ENCODE measurements around the gene RBFOX2. TPM values are rescaled to one million over a fixed set of nuclear protein-coding genes. Genes with fewer than 3 reads are reported as not detected.

The RBFOX2 gene
- polyA plus RNA-seq, 2 of the 4 experiments (the other 2 are of a cell fraction): 30.3 to 77.7 TPM

GRCh38 chr22:35910926-35911325 is 117.7 kb downstream of the RBFOX2 start:
- ChIA-PET POLR2A (no interaction called here), CTCF (interaction anchor here (0.8 to 2.0 kb wide), 3 partner anchors 11 to 156 kb away, joined by 4 to 9 read pairs (median 5); no protein-coding TSS in a partner anchor)
- TF ChIP-seq POLR2AphosphoS2 (conservative IDR thresholded peaks at IDR 0.05; ENCODE audit: low read length) (no peak), REST (IDR thresholded peaks at IDR 0.05) (no peak), CHD4 (IDR thresholded peaks at IDR 0.05; ENCODE audit: borderline replicate concordance) (no peak), RFX5 (IDR thresholded peaks at IDR 0.05) (no peak), ATOH8 (CRISPR knock-in tag; IDR thresholded peaks at IDR 0.05; ENCODE audit: low read depth) (no peak), FOXS1 (CRISPR knock-in tag; IDR thresholded peaks at IDR 0.05) (no peak)
- H3K4me1 ChIP-seq: peaks cover 35% of the 10 kb centered on the region
- no peak overlapping the region for H3K4me2 ChIP-seq
- FAIRE-seq: no peak
- no peak for DNase-seq (ENCODE audit: low read depth in 1 of 2, low spot score in 1 of 2)
- 47% methylated on average over 2 of the region's 2 CpGs for WGBS (ENCODE audit: missing lambda C conversion rate)
- no peak overlapping the region for H3K27ac ChIP-seq
- no peaks in the 10 kb centered on the region for H3K9me3 ChIP-seq
- no peak for ATAC-seq
- H3K4me3 ChIP-seq: no peak overlapping the region

- FAIRE-seq (no peak), ATAC-seq (no peak), DNase-seq (ENCODE audit: low read depth in 1 of 2, low spot score in 1 of 2) (no peak)
- no peak overlapping the region for H3K4me3 ChIP-seq
- peaks cover 28% of the 10 kb centered on the region for H3K4me1 ChIP-seq
- ChIA-PET CTCF (no interaction called here), POLR2A (no interaction called here)
- no peak for TF ChIP-seq USF2 (IDR thresholded peaks at IDR 0.05)
- no peak for TF ChIP-seq EHMT2 (IDR thresholded peaks at IDR 0.05; ENCODE audit: low read depth)
- TF ChIP-seq SREBF2 (IDR thresholded peaks at IDR 0.05): no peak
- no peak for TF ChIP-seq NPAS2 (CRISPR knock-in tag; IDR thresholded peaks at IDR 0.05; ENCODE audit: borderline replicate concordance)
- TF ChIP-seq ZSCAN20 (CRISPR knock-in tag; IDR thresholded peaks at IDR 0.05): no peak
- no peak for TF ChIP-seq CBX2 (IDR thresholded peaks at IDR 0.05; ENCODE audit: borderline replicate concordance, low read depth)
- no peak for TF ChIP-seq TFCP2L1 (CRISPR knock-in tag; IDR thresholded peaks at IDR 0.05)
- no peak for TF ChIP-seq ESRRA (IDR thresholded peaks at IDR 0.05; ENCODE audit: borderline replicate concordance, low read length)
- WGBS (ENCODE audit: missing lambda C conversion rate): 83% methylated on average over 4 of the region's 4 CpGs
- no peaks in the 10 kb centered on the region for H3K9me3 ChIP-seq
- no peak overlapping the region for H3K27ac ChIP-seq
- H3K4me2 ChIP-seq: no peak overlapping the region
Measured at GRCh38 chr22:35910003-35910769, 118.4 kb downstream of the RBFOX2 start.

- ATAC-seq (no peak), FAIRE-seq (no peak), DNase-seq (ENCODE audit: low read depth in 1 of 2, low spot score in 1 of 2) (no peak)
- H3K9me3 ChIP-seq: no peaks in the 10 kb centered on the region
- H3K4me3 ChIP-seq: no peak overlapping the region
- 90% methylated on average over 1 of the region's 1 CpG for WGBS (ENCODE audit: missing lambda C conversion rate)
- CTCF ChIA-PET: no interaction called here
- TF ChIP-seq CEBPB (IDR thresholded peaks at IDR 0.05): no peak
- no peak for TF ChIP-seq NR3C1 (IDR thresholded peaks at IDR 0.05)
- TF ChIP-seq E2F6 (IDR thresholded peaks at IDR 0.05; ENCODE audit: borderline replicate concordance, low read depth): no peak
- no peak for TF ChIP-seq NPAS2 (CRISPR knock-in tag; IDR thresholded peaks at IDR 0.05; ENCODE audit: borderline replicate concordance)
- POLR2A ChIA-PET: no interaction called here
- H3K4me2 ChIP-seq: no peak overlapping the region
- no peak overlapping the region for H3K27ac ChIP-seq
- H3K4me1 ChIP-seq: peaks cover 25% of the 10 kb centered on the region
Measured at GRCh38 chr22:35905894-35906293, 122.7 kb downstream of the RBFOX2 start.
